ENCODE data around the gene FNDC3A. TPM values are rescaled to one million over a fixed set of nuclear protein-coding genes. Genes with fewer than 3 reads are reported as not detected.

The FNDC3A gene
- polyA plus RNA-seq, 1 experiment = 82.1 TPM

DNA sequence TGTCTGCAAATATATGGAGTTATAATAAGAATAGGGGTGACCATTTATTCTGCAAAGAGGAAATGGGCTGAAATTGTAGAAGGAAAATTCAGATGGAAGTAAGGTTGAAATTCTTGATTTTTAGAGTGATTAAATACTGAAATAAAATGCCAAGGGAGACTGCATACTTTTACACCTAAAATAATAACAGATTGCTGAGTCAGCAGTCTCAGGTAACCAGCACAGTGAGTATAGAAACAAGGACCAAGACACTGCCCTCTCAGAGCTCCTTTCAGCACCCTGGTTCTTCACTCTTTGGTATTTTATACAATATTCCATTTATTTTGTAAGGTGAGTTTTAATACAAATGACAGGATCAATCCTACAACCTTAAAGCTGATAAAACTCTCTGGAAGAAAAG lies 195.6 kb downstream of the FNDC3A start:
- H3K9me3 ChIP-seq (ENCODE audit: control insufficient read depth, insufficient read depth, low read length) = no peaks in the 10 kb centered on the region
- TF ChIP-seq, protein P1, sequence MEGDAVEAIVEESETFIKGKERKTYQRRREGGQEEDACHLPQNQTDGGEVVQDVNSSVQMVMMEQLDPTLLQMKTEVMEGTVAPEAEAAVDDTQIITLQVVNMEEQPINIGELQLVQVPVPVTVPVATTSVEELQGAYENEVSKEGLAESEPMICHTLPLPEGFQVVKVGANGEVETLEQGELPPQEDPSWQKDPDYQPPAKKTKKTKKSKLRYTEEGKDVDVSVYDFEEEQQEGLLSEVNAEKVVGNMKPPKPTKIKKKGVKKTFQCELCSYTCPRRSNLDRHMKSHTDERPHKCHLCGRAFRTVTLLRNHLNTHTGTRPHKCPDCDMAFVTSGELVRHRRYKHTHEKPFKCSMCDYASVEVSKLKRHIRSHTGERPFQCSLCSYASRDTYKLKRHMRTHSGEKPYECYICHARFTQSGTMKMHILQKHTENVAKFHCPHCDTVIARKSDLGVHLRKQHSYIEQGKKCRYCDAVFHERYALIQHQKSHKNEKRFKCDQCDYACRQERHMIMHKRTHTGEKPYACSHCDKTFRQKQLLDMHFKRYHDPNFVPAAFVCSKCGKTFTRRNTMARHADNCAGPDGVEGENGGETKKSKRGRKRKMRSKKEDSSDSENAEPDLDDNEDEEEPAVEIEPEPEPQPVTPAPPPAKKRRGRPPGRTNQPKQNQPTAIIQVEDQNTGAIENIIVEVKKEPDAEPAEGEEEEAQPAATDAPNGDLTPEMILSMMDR (IDR thresholded peaks at IDR 0.05; ENCODE audit: low read depth, low read length) = no peak
- no peak overlapping the region for H3K4me3 ChIP-seq (ENCODE audit: low read depth, low read length)
- no peaks in the 10 kb centered on the region for H3K27me3 ChIP-seq (ENCODE audit: control insufficient read depth, insufficient read depth, low read length)
- H3K27ac ChIP-seq (ENCODE audit: low read depth, low read length) = no peak overlapping the region
- CTCF ChIA-PET = no interaction called here
- DNase-seq (ENCODE audit: low read depth, low spot score) = no peak
- POLR2A ChIA-PET = no interaction called here

DNA sequence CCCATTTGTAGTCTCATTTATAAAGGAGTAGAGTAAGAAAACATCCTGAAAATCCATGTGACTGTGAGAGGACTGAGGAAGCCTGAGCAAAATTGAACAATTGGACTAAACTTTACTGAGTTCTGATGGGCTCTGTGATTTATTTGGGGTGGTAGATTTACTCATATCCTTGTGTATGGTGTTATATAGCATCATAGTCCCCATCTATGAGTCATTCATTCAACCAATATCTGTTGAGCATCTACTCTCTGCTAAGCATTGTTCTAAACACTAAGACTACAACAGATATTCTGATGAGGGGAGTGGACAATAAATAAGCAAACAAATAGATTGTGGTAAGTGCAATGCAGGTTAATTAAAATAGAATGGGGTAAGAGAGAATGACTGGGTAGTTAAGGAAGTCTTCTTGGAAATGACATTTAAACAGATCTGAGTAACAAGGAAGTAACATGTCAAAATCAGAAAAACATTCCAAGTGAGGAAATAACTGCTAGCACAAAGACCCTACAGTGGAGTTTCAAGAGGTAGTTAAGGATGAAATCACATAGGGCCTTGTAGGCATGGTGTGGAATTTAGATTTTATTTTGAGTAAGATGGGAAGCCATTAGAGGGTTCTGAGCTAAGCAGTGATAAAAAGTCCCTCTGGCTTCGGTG lies 208.1 kb downstream of the FNDC3A start:
- ChIA-PET POLR2A (interaction anchor here (0.5 kb wide), 1 partner anchor 609 kb away, joined by 10 read pairs; no protein-coding TSS in a partner anchor), CTCF (no interaction called here)
- TF ChIP-seq, protein P1 (IDR thresholded peaks at IDR 0.05; ENCODE audit: low read depth, low read length) = no peak
- Histone ChIP-seq H3K4me3 (ENCODE audit: low read depth, low read length) (no peak overlapping the region), H3K27ac (ENCODE audit: low read depth, low read length) (no peak overlapping the region), H3K27me3 (ENCODE audit: control insufficient read depth, insufficient read depth, low read length) (no peaks in the 10 kb centered on the region), H3K9me3 (ENCODE audit: control insufficient read depth, insufficient read depth, low read length) (no peaks in the 10 kb centered on the region)
- no peak for DNase-seq (ENCODE audit: low read depth, low spot score)

DNA sequence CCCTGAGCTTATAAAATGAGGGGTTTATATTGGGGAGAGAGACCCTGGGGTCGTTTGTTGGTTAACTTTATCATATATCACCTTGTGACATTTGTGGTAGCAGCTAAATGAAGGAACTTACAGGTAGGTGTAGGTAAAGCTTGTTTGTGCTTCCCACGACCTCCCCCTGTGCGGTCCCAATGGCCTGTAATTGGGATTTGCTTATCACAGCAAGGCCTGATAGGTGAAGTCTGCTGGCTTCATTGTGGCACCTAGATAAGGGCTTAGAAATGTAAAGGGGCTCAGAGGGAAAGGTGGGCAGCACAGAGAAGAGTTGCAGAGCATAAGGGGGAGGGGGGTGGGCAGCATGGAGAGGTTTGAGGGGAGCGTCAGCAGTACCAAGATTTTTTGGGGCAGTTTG lies 208.9 kb downstream of the FNDC3A start:
- no peak for DNase-seq (ENCODE audit: low read depth, low spot score)
- Histone ChIP-seq H3K27me3 (ENCODE audit: control insufficient read depth, insufficient read depth, low read length) (no peaks in the 10 kb centered on the region), H3K4me3 (ENCODE audit: low read depth, low read length) (no peak overlapping the region), H3K9me3 (ENCODE audit: control insufficient read depth, insufficient read depth, low read length) (no peaks in the 10 kb centered on the region), H3K27ac (ENCODE audit: low read depth, low read length) (no peak overlapping the region)
- ChIA-PET CTCF (no interaction called here), POLR2A (interaction anchor here (0.5 kb wide), 1 partner anchor 608 kb away, joined by 10 read pairs; no protein-coding TSS in a partner anchor)
- TF ChIP-seq, protein P1 (IDR thresholded peaks at IDR 0.05; ENCODE audit: low read depth, low read length) = no peak

DNA sequence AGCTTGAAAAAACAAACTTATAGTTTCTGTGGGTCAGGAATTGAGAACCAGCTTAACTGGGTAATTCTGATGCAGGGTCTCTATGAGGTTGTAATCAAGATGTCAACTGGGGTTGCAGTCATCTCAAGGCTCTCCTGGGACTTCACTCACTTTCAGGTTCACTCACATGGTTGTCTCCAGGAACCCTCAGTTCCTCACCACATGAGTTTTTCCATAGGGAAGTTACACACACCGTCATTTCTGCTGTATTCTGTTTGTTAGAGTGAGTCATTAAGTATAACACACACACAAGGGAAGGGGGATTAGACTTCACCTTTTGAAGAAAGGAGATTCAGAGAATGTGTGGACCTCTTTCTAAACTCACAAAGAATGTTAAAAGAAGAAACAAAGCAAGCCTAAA lies 209.6 kb downstream of the FNDC3A start:
- POLR2A ChIA-PET = no interaction called here
- DNase-seq (ENCODE audit: low read depth, low spot score) = no peak
- no peaks in the 10 kb centered on the region for H3K27me3 ChIP-seq (ENCODE audit: control insufficient read depth, insufficient read depth, low read length)
- H3K27ac ChIP-seq (ENCODE audit: low read depth, low read length) = no peak overlapping the region
- H3K4me3 ChIP-seq (ENCODE audit: low read depth, low read length) = no peak overlapping the region
- CTCF ChIA-PET = no interaction called here
- no peaks in the 10 kb centered on the region for H3K9me3 ChIP-seq (ENCODE audit: control insufficient read depth, insufficient read depth, low read length)
- TF ChIP-seq, protein P1 (IDR thresholded peaks at IDR 0.05; ENCODE audit: low read depth, low read length) = no peak

DNA sequence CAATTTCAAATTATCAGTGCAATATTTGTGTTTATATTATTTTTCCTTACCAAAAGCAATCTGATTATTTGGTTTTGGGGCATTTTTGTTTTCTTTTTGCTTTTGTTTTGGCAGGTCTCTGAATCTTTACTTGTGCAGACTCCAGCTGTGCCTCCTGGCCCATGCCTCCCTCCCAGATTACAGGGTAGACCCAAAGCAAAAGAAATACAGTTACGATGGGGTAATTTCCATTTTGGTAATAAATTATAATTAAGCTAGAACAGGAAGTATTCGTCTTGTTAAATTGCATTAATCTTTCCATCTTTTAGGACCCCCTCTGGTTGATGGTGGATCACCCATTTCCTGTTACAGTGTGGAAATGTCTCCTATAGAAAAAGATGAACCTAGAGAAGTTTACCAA lies 215.2 kb downstream of the FNDC3A start:
- Histone ChIP-seq H3K27ac (ENCODE audit: low read depth, low read length) (no peak overlapping the region), H3K9me3 (ENCODE audit: control insufficient read depth, insufficient read depth, low read length) (no peaks in the 10 kb centered on the region), H3K4me3 (ENCODE audit: low read depth, low read length) (no peak overlapping the region), H3K27me3 (ENCODE audit: control insufficient read depth, insufficient read depth, low read length) (no peaks in the 10 kb centered on the region)
- ChIA-PET CTCF (interaction anchor here (1.4 kb wide), 1 partner anchor 416 kb away, joined by 3 read pairs; no protein-coding TSS in a partner anchor), POLR2A (no interaction called here)
- TF ChIP-seq, protein P1 (IDR thresholded peaks at IDR 0.05; ENCODE audit: low read depth, low read length) = no peak
- DNase-seq (ENCODE audit: low read depth, low spot score) = no peak

Measured in AG04450 (cell line).